Measurements from ENCODE around the gene DENND1A. TPM values are rescaled to one million over a fixed set of nuclear protein-coding genes. Genes with fewer than 3 reads are reported as not detected.

The DENND1A gene
- total and polyA plus RNA-seq, 2 experiments from 2014 or later: 13.1 to 28.7 TPM

GRCh38 chr9:123353984-123354591 lies 575.8 kb downstream of the DENND1A start:
- Histone ChIP-seq H3K79me2 (replicated peaks; ENCODE audit: insufficient read depth) (no peaks in the 10 kb centered on the region), H3K4me2 (peak overlapping the region; percentile 76), H3K36me3 (ENCODE audit: insufficient read depth) (no peaks in the 10 kb centered on the region), H3K27ac (ENCODE audit: low read depth) (no peak overlapping the region), H3K9me2 (ENCODE audit: insufficient read depth) (no peaks in the 10 kb centered on the region), H3F3A (replicated peaks; ENCODE audit: low read depth) (0 out of 2 replicates have a peak, but pooled peaks cover 9% of the 10 kb centered on the region), H3K4me1 (ENCODE audit: insufficient read depth) (peaks cover 34% of the 10 kb centered on the region), H3K4me3 (peak overlapping the region; percentile 41; the same call in 1 of the 2 replicates), H2AFZ (no peak overlapping the region), H4K20me1 (replicated peaks; ENCODE audit: insufficient read depth) (no peaks in the 10 kb centered on the region), H3K27me3 (ENCODE audit: insufficient read depth) (no peaks in the 10 kb centered on the region)
- DNase-seq (ENCODE audit: low spot score) (peak; percentile 91), ATAC-seq (peak; percentile 62)
- peaks cover 44% of the 10 kb centered on the region for H3K4me1 Mint-ChIP-seq
- peaks cover 32% of the 10 kb centered on the region for H3K27me3 Mint-ChIP-seq (ENCODE audit: insufficient read depth, low read depth, poor library complexity)
- peak overlapping the region; percentile 51; the same call in 2 of the 3 replicates for H3K4me3 Mint-ChIP-seq
- no peaks in the 10 kb centered on the region; the same call in 2 of the 3 replicates for H3K36me3 Mint-ChIP-seq (ENCODE audit: low read depth)
- TF ChIP-seq POLR2AphosphoS5 (IDR thresholded peaks at IDR 0.05; ENCODE audit: low read depth) (no peak), CREB1 (CRISPR knock-in tag; IDR thresholded peaks at IDR 0.05; ENCODE audit: low read depth) (peak; percentile 58), ZNF462 (CRISPR knock-in tag; IDR thresholded peaks at IDR 0.05) (no peak)
- TF ChIP-seq, protein P1, sequence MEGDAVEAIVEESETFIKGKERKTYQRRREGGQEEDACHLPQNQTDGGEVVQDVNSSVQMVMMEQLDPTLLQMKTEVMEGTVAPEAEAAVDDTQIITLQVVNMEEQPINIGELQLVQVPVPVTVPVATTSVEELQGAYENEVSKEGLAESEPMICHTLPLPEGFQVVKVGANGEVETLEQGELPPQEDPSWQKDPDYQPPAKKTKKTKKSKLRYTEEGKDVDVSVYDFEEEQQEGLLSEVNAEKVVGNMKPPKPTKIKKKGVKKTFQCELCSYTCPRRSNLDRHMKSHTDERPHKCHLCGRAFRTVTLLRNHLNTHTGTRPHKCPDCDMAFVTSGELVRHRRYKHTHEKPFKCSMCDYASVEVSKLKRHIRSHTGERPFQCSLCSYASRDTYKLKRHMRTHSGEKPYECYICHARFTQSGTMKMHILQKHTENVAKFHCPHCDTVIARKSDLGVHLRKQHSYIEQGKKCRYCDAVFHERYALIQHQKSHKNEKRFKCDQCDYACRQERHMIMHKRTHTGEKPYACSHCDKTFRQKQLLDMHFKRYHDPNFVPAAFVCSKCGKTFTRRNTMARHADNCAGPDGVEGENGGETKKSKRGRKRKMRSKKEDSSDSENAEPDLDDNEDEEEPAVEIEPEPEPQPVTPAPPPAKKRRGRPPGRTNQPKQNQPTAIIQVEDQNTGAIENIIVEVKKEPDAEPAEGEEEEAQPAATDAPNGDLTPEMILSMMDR (conservative IDR thresholded peaks at IDR 0.05; ENCODE audit: low read depth in 2 of 2): peak; percentile 83 to 98
- H3K27ac Mint-ChIP-seq: no peak overlapping the region
- no peaks in the 10 kb centered on the region; the same call in 2 of the 3 replicates for H3K9me3 Mint-ChIP-seq
